CD4-positive, alpha-beta T cell (primary cell): ENCODE results near the gene KANK2. TPM values are rescaled to one million over a fixed set of nuclear protein-coding genes. Genes with fewer than 3 reads are reported as not detected.

Source experiments
- ATAC-seq: fragments of 200-7000 bp; cut with Tn5 transposase; one replicate; pipeline ENCODE4 v1.10.0; 2022; ENCODE audit warnings: mild to moderate bottlenecking; ENCODE audit not compliant: poor library complexity
- CTCF ChIA-PET: fragments of 350-600 bp; sonication (Branson Sonifier 250); formaldehyde crosslinking; loops from one replicate; lab custom pipeline; 2021; ENCODE audit warnings: antibody characterized with exemption, inconsistent platforms; lab: Charles Lee
- POLR2A ChIA-PET: fragments of 350-600 bp; sonication (Branson Sonifier 250); formaldehyde crosslinking; loops from one replicate; lab custom pipeline; 2021; ENCODE audit warnings: antibody characterized with exemption, inconsistent platforms; lab: Charles Lee
- DNase-seq, 14 experiments: peaks; one replicate each; pipeline ENCODE4 v3.0.0-alpha.2; 2013 to 2020; ENCODE audit warnings: mixed read lengths in 2 of 14
- H3K27ac ChIP-seq, 2 donors: one replicate each; pipeline versions ENCODE4 v1.5.1 to v1.7.0; 2013; ENCODE audit warnings: low read length in 2 of 2, low read depth in 1 of 2, mild to moderate bottlenecking in 1 of 2
- H3K27me3 ChIP-seq, 2 experiments: 1 replicate in 1 of 2; 2 replicates in 1 of 2; pipeline versions ENCODE4 v1.6.1 to v1.7.0; 2013; ENCODE audit warnings: low read length in 2 of 2, control low read depth in 1 of 2, mild to moderate bottlenecking in 1 of 2, moderate library complexity in 1 of 2; ENCODE audit not compliant: insufficient read depth in 2 of 2, control insufficient read depth in 1 of 2
- H3K36me3 ChIP-seq: one replicate; pipeline ENCODE4 v1.6.1; 2013; ENCODE audit warnings: low read length, control low read depth; ENCODE audit not compliant: insufficient read depth
- H3K4me1 ChIP-seq: one replicate; pipeline ENCODE4 v1.6.1; 2013; ENCODE audit warnings: low read length, control low read depth; ENCODE audit not compliant: insufficient read depth
- H3K4me3 ChIP-seq: one replicate; pipeline ENCODE4 v1.5.1; 2013; ENCODE audit warnings: mild to moderate bottlenecking, low read length, moderate library complexity
- H3K9me3 ChIP-seq, 2 experiments: 1 replicate in 1 of 2; 2 replicates in 1 of 2; pipeline versions ENCODE4 v1.6.1 to v1.7.0; 2013; ENCODE audit warnings: low read length in 2 of 2, mild to moderate bottlenecking in 2 of 2, control low read depth in 1 of 2, moderate library complexity in 1 of 2; ENCODE audit not compliant: control insufficient read depth in 1 of 2, insufficient read depth in 1 of 2
- H3K27ac Mint-ChIP-seq: one replicate; pipeline ENCODE4 v1.8.0; 2020; ENCODE audit warnings: mixed read lengths
- H3K27me3 Mint-ChIP-seq: one replicate; pipeline ENCODE4 v1.8.0; 2021; ENCODE audit warnings: mixed read lengths
- H3K36me3 Mint-ChIP-seq: one replicate; pipeline ENCODE4 v1.8.0; 2021; ENCODE audit warnings: low read depth, mixed read lengths
- H3K4me1 Mint-ChIP-seq: one replicate; pipeline ENCODE4 v1.8.0; 2021; ENCODE audit warnings: low read depth, mixed read lengths
- H3K4me3 Mint-ChIP-seq: one replicate; pipeline ENCODE4 v1.8.0; 2020; ENCODE audit warnings: mild to moderate bottlenecking, mixed read lengths
- H3K9me3 Mint-ChIP-seq: one replicate; pipeline ENCODE4 v1.8.0; 2020; ENCODE audit warnings: mixed read lengths
- CTCF ChIP-seq: fragments of 200-600 bp; IDR thresholded peaks from one replicate; pipeline ENCODE4 v1.8.0; 2022; ENCODE audit warnings: antibody characterized with exemption, mild to moderate bottlenecking
- intact Hi-C, 2 experiments: fragments of 100-400 bp; cut with DNase I in 1 of 2; cut with micrococcal nuclease in 1 of 2; formaldehyde crosslinking; loops; one replicate each; pipeline versions ENCODE4 v1.15.1 to v1.9.0; 2023 to 2025; cut with DNase I, micrococcal nuclease
- total RNA-seq, 174 experiments: library from RNA in 2 of 174; stranded (reverse) in 2 of 174; gene quantifications; one replicate each; pipeline ENCODE4 v1.2.3 and lab custom pipeline; 2021 to 2026

Gene KANK2
- total RNA-seq, 2 experiments from 2014 or later, result not detected

GRCh38 chr19:11225815-11226214 is 28.5 kb upstream of the KANK2 start:
- Mint-ChIP-seq H3K4me1 (no peaks in the 10 kb centered on the region), H3K9me3 (peaks cover 12% of the 10 kb centered on the region), H3K27ac (no peak overlapping the region), H3K4me3 (no peak overlapping the region), H3K36me3 (no peaks in the 10 kb centered on the region), H3K27me3 (no peaks in the 10 kb centered on the region)
- ATAC-seq (no peak), DNase-seq (no peak)
- CTCF ChIA-PET, result no interaction called here
- H3K9me3 ChIP-seq, result peaks cover 10 to 16% of the 10 kb centered on the region in 2 experiments
- H3K4me1 ChIP-seq, result no peaks in the 10 kb centered on the region
- POLR2A ChIA-PET, result no interaction called here
- no peaks in the 10 kb centered on the region for H3K36me3 ChIP-seq
- no peak overlapping the region for H3K4me3 ChIP-seq
- TF ChIP-seq CTCF, result no peak
- H3K27me3 ChIP-seq, result no peaks in the 10 kb centered on the region
- no peak overlapping the region for H3K27ac ChIP-seq
- intact Hi-C loops, result no loop called here

GRCh38 chr19:11225172-11225571 is 27.8 kb upstream of the KANK2 start:
- ChIA-PET POLR2A (no interaction called here), CTCF (no interaction called here)
- TF ChIP-seq CTCF, result no peak
- ATAC-seq, result no peak
- H3K4me3 Mint-ChIP-seq, result no peak overlapping the region
- H3K9me3 Mint-ChIP-seq, result peaks cover 16% of the 10 kb centered on the region
- intact Hi-C loops, result no loop called here
- DNase-seq, result no peak
- Histone ChIP-seq H3K9me3 (peaks cover 10 to 19% of the 10 kb centered on the region in 2 experiments), H3K4me1 (no peaks in the 10 kb centered on the region), H3K27me3 (no peaks in the 10 kb centered on the region), H3K4me3 (no peak overlapping the region), H3K27ac (no peak overlapping the region), H3K36me3 (no peaks in the 10 kb centered on the region)
- H3K27ac Mint-ChIP-seq, result no peak overlapping the region
- H3K36me3 Mint-ChIP-seq, result no peaks in the 10 kb centered on the region
- no peaks in the 10 kb centered on the region for H3K4me1 Mint-ChIP-seq
- no peaks in the 10 kb centered on the region for H3K27me3 Mint-ChIP-seq

- DNase-seq (no peak), ATAC-seq (no peak)
- no peak overlapping the region for H3K27ac ChIP-seq
- Mint-ChIP-seq H3K4me3 (no peak overlapping the region), H3K9me3 (peaks cover 16% of the 10 kb centered on the region), H3K36me3 (no peaks in the 10 kb centered on the region), H3K27me3 (no peaks in the 10 kb centered on the region), H3K4me1 (no peaks in the 10 kb centered on the region), H3K27ac (no peak overlapping the region)
- intact Hi-C loops, result no loop called here
- no peak for TF ChIP-seq CTCF
- ChIA-PET POLR2A (no interaction called here), CTCF (no interaction called here)
- peaks cover 10 to 19% of the 10 kb centered on the region in 2 experiments for H3K9me3 ChIP-seq
- no peak overlapping the region for H3K4me3 ChIP-seq
- no peaks in the 10 kb centered on the region for H3K4me1 ChIP-seq
- H3K36me3 ChIP-seq, result no peaks in the 10 kb centered on the region
- no peaks in the 10 kb centered on the region for H3K27me3 ChIP-seq
Measured at GRCh38 chr19:11224429-11224828, 27.1 kb upstream of the KANK2 start.
